GM23338 (cell line): ENCODE measurements around the gene TBX1. TPM values are rescaled to one million over a fixed set of nuclear protein-coding genes. Genes with fewer than 3 reads are reported as not detected.
A peak's percentile ranks its signal among the peaks of the same experiment; 100 is the strongest.

Experiments used
- ATAC-seq: fragments of 200-7000 bp; cut with Tn5 transposase; 3 replicates; pipeline ENCODE4 v1.9.1; 2020
- DNase-seq: peaks from one replicate; pipeline ENCODE4 v3.0.0-alpha.2; 2015; ENCODE audit warnings: low spot score
- H2AFZ ChIP-seq: fragments of 200-600 bp; sonication (generic); 2 replicates; pipeline ENCODE4 v1.8.0; 2016; ENCODE audit warnings: antibody characterized with exemption, mild to moderate bottlenecking, moderate library complexity
- H3F3A ChIP-seq: fragments of 200-600 bp; sonication (generic); replicated peaks from 2 replicates; pipeline ENCODE4 v1.8.0; 2017; ENCODE audit warnings: antibody characterized with exemption, mixed run types, low read depth
- H3K27ac ChIP-seq: fragments of 200-600 bp; sonication (generic); 2 replicates; pipeline ENCODE4 v1.6.1; 2016; ENCODE audit warnings: low read depth
- H3K27me3 ChIP-seq: fragments of 200-600 bp; sonication (generic); 2 replicates; pipeline ENCODE4 v1.8.0; 2016; ENCODE audit warnings: mild to moderate bottlenecking, mixed run types, moderate library complexity; ENCODE audit not compliant: insufficient read depth
- H3K36me3 ChIP-seq: fragments of 200-600 bp; sonication (generic); 2 replicates; pipeline ENCODE4 v1.8.0; 2016; ENCODE audit warnings: mild to moderate bottlenecking; ENCODE audit not compliant: insufficient read depth
- H3K4me1 ChIP-seq: fragments of 200-600 bp; sonication (generic); 2 replicates; pipeline ENCODE4 v1.8.0; 2016; ENCODE audit warnings: mild to moderate bottlenecking, moderate library complexity; ENCODE audit not compliant: insufficient read depth
- H3K4me2 ChIP-seq: fragments of 200-600 bp; sonication (generic); 2 replicates; pipeline ENCODE4 v1.7.1; 2017; ENCODE audit warnings: mixed run types
- H3K4me3 ChIP-seq: fragments of 200-600 bp; sonication (generic); 2 replicates; pipeline ENCODE4 v1.6.1; 2016; ENCODE audit warnings: mixed run types
- H3K79me2 ChIP-seq: fragments of 200-600 bp; sonication (generic); replicated peaks from 2 replicates; pipeline ENCODE4 v1.8.0; 2017; ENCODE audit warnings: mild to moderate bottlenecking; ENCODE audit not compliant: insufficient read depth
- H3K9me2 ChIP-seq: fragments of 200-600 bp; sonication (generic); 2 replicates; pipeline ENCODE4 v1.8.0; 2017; ENCODE audit not compliant: insufficient read depth
- H4K20me1 ChIP-seq: fragments of 200-600 bp; sonication (generic); replicated peaks from 2 replicates; pipeline ENCODE4 v1.8.0; 2017; ENCODE audit warnings: mild to moderate bottlenecking; ENCODE audit not compliant: insufficient read depth
- H3K27ac Mint-ChIP-seq: 2 replicates; pipeline ENCODE4 v1.8.0; 2020; ENCODE audit warnings: inconsistent platforms, mild to moderate bottlenecking, moderate library complexity, mixed read lengths
- H3K27me3 Mint-ChIP-seq: 3 replicates; pipeline ENCODE4 v1.8.0; 2022; ENCODE audit warnings: low read depth, mild to moderate bottlenecking, moderate library complexity, mixed read lengths, inconsistent platforms; ENCODE audit not compliant: insufficient read depth, poor library complexity
- H3K36me3 Mint-ChIP-seq: 3 replicates; pipeline ENCODE4 v1.8.0; 2021; ENCODE audit warnings: low read depth, mild to moderate bottlenecking, inconsistent platforms, moderate library complexity, mixed read lengths
- H3K4me1 Mint-ChIP-seq: 3 replicates; pipeline ENCODE4 v1.8.0; 2020; ENCODE audit warnings: mild to moderate bottlenecking, inconsistent platforms, mixed read lengths
- H3K4me3 Mint-ChIP-seq: 3 replicates; pipeline ENCODE4 v1.8.0; 2021; ENCODE audit warnings: moderate library complexity, mild to moderate bottlenecking, inconsistent platforms, mixed read lengths
- H3K9me3 Mint-ChIP-seq: 3 replicates; pipeline ENCODE4 v1.8.0; 2020; ENCODE audit warnings: moderate library complexity, mild to moderate bottlenecking, inconsistent platforms, mixed read lengths
- ETS1 ChIP-seq: IDR thresholded peaks from 2 replicates; pipeline ENCODE4 v1.6.1; 2016; ENCODE audit warnings: antibody characterized with exemption
- EZH2 ChIP-seq: fragments of 200-600 bp; sonication (generic); IDR thresholded peaks from one replicate; pipeline ENCODE4 v1.8.0; 2017; ENCODE audit warnings: antibody characterized with exemption, mild to moderate bottlenecking, low read depth; ENCODE audit not compliant: unreplicated experiment
- REST ChIP-seq: IDR thresholded peaks from one replicate; pipeline ENCODE4 v1.6.1; 2018; ENCODE audit warnings: antibody characterized with exemption; ENCODE audit not compliant: unreplicated experiment
- ZNF114 ChIP-seq: fragments of 250-450 bp; sonication (Bioruptor Pico); IDR thresholded peaks from 2 replicates; pipeline ENCODE4 v1.5.0; 2020; ENCODE audit warnings: mild to moderate bottlenecking, moderate library complexity
- polyA plus RNA-seq: library from polyadenylated mRNA; unstranded; fragments of >200 nt; fragmentation: Nextera tagmentation; extraction: Ambion mirVana; gene quantifications from 2 replicates; pipeline ENCODE4 v1.2.1, GENCODE V29; 2016
- total RNA-seq: library from RNA; depleted of rRNA; stranded (reverse); fragments of >200 nt; shearing (Covaris generic); gene quantifications from 2 replicates; pipeline ENCODE4 v1.2.3, GENCODE V29; 2014

Gene TBX1
- total and polyA plus RNA-seq, 2 experiments from 2014 or later, result 0.19 to 0.66 TPM

GRCh38 chr22:19759427-19760057 lies 1.0 kb upstream of the TBX1 start:
- no peak overlapping the region for H3K27ac ChIP-seq
- no peaks in the 10 kb centered on the region for H3K79me2 ChIP-seq
- DNase-seq (peak; percentile 54), ATAC-seq (peak; percentile 4)
- H3F3A ChIP-seq, result peaks cover 18% of the 10 kb centered on the region
- peaks cover 42% of the 10 kb centered on the region for H3K4me1 ChIP-seq
- peaks cover 7% of the 10 kb centered on the region for H4K20me1 ChIP-seq
- no peak overlapping the region for H3K27ac Mint-ChIP-seq
- H3K9me2 ChIP-seq, result no peaks in the 10 kb centered on the region
- H3K4me3 Mint-ChIP-seq, result peak overlapping the region; percentile 70
- H3K9me3 Mint-ChIP-seq, result peaks cover under 1% of the 10 kb centered on the region; the same call in 2 of the 3 replicates
- H3K4me1 Mint-ChIP-seq, result peaks cover 36% of the 10 kb centered on the region
- H3K4me2 ChIP-seq, result peak overlapping the region; percentile 67
- H2AFZ ChIP-seq, result no peak overlapping the region; the same call in 1 of the 2 replicates
- H3K4me3 ChIP-seq, result peak overlapping the region; percentile 45
- peaks cover 95% of the 10 kb centered on the region for H3K27me3 ChIP-seq
- TF ChIP-seq ETS1 (no peak), REST (no peak)
- H3K36me3 ChIP-seq, result no peaks in the 10 kb centered on the region
- H3K36me3 Mint-ChIP-seq, result peaks cover 5% of the 10 kb centered on the region; the same call in 1 of the 3 replicates
- H3K27me3 Mint-ChIP-seq, result peaks cover 89% of the 10 kb centered on the region

GRCh38 chr22:19760951-19761724 lies 560 bp downstream of the TBX1 start:
- H3K36me3 Mint-ChIP-seq, result peaks cover 5% of the 10 kb centered on the region; the same call in 1 of the 3 replicates
- Histone ChIP-seq H3K9me2 (no peaks in the 10 kb centered on the region), H2AFZ (no peak overlapping the region), H3K79me2 (no peaks in the 10 kb centered on the region), H3K27me3 (peaks cover 95% of the 10 kb centered on the region), H3F3A (peaks cover 27% of the 10 kb centered on the region), H3K4me3 (peak overlapping the region; percentile 43; the same call in 1 of the 2 replicates), H3K36me3 (no peaks in the 10 kb centered on the region), H3K27ac (no peak overlapping the region), H4K20me1 (peaks cover 7% of the 10 kb centered on the region), H3K4me2 (peak overlapping the region; percentile 68), H3K4me1 (peaks cover 48% of the 10 kb centered on the region)
- no peak overlapping the region for H3K27ac Mint-ChIP-seq
- ATAC-seq, result no peak
- TF ChIP-seq EZH2, result peak; percentile 1
- TF ChIP-seq ZNF114 (CRISPR knock-in tag), result no peak
- peak overlapping the region; percentile 63; the same call in 2 of the 3 replicates for H3K4me3 Mint-ChIP-seq
- H3K27me3 Mint-ChIP-seq, result peaks cover 86% of the 10 kb centered on the region
- peaks cover 3% of the 10 kb centered on the region; the same call in 2 of the 3 replicates for H3K9me3 Mint-ChIP-seq
- H3K4me1 Mint-ChIP-seq, result peaks cover 37% of the 10 kb centered on the region
- peak; percentile 50 for DNase-seq
